Left renal cortex interstitium (tissue), 4 donors: ENCODE data around the gene POLD2. TPM values are rescaled to one million over a fixed set of nuclear protein-coding genes. Genes with fewer than 3 reads are reported as not detected.
"Not testable (repeated sequence)": the region's sequence is repeated elsewhere in the genome, so short reads cannot be mapped to it uniquely, and the experiment has no call there.

ENCODE experiments used
- DNase-seq, 4 donors: peaks; one replicate each; pipeline ENCODE4 v3.0.0-alpha.2; 2013; ENCODE audit warnings: low read depth in 4 of 4, low spot score in 2 of 4, missing footprints in 1 of 4
- polyA plus RNA-seq, 4 donors: library from polyadenylated mRNA; unstranded; fragments of 120-200 nt; gene quantifications; one replicate each; pipeline ENCODE4 v1.2.1, GENCODE V29; 2013; ENCODE audit not compliant: insufficient read length in 4 of 4

POLD2 gene
- polyA plus RNA-seq, 4 donors, result 100 to 136 (median 123) TPM

GRCh38 chr7:44139311-44140010 is 16.1 kb upstream of the POLD2 start:
- no peak for DNase-seq

DNA sequence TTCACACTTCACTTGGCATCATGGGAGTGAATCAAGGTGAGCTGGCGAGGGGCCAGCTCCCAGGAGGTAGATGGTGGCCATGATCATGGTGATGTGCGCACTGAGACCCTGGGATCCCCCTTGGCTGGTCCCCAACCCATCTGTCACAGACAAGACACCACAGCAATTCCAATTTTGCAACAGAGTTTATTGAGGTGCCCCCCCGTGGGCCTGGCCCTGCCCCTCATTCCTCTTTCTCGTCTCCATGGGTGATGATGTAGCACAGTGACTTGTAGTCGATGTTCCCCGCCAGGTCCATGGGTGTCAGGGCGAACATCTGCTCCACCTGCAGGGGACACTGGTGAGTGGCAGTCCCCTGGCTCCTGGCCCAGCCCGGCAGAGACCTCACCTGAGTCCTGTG is 15.3 kb upstream of the POLD2 start:
- no peak for DNase-seq

GRCh38 chr7:44136731-44137130 is 13.4 kb upstream of the POLD2 start:
- no peak for DNase-seq

GRCh38 chr7:44134943-44135628 is 11.7 kb upstream of the POLD2 start:
- DNase-seq, result no peak

- no peak for DNase-seq
Observed at GRCh38 chr7:44133295-44133694, 9.9 kb upstream of the POLD2 start.

- DNase-seq, result no peak
Observed at GRCh38 chr7:44132039-44132438, 8.7 kb upstream of the POLD2 start.

DNA sequence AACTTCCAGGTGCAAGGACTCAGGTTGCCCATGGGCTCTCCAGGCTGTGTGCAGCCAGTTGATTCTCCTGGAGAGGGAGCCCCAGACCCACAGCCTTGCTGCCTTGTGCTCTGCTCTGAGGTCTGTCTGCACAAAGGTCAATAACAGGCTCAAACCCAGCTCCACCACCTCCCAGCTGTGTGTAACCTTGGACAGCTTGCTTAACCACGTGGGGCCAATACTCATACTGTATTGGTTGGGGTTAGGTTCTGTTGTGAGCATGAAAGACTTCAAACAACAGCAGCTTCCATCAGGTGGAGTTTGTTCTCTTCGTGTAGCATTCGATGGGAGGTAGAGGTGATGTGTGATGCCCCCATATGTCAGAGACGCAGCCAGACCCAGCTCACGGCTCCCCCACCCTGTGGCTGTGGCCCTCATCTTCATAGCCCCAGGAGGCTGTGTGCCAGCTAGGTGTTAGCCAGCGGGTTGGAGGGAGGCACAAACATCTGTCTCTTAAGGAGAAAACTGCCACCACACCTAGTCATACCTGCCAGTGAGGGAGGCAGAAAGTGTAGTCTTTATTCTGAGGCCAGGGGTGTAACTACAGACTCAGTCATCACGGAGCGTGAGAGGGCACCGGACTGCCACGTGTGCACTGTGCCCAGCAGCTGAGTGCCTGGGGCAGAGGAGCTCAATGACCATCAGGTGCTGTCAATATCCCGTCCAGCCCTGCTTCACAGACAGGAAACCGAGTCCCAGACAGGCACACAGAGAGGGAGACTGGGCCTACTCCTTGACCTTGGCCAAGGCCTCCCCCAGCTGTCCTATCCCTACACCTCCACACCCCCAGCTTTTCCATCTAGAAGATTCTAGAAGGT is 8.1 kb upstream of the POLD2 start:
- DNase-seq, result no peak

DNA sequence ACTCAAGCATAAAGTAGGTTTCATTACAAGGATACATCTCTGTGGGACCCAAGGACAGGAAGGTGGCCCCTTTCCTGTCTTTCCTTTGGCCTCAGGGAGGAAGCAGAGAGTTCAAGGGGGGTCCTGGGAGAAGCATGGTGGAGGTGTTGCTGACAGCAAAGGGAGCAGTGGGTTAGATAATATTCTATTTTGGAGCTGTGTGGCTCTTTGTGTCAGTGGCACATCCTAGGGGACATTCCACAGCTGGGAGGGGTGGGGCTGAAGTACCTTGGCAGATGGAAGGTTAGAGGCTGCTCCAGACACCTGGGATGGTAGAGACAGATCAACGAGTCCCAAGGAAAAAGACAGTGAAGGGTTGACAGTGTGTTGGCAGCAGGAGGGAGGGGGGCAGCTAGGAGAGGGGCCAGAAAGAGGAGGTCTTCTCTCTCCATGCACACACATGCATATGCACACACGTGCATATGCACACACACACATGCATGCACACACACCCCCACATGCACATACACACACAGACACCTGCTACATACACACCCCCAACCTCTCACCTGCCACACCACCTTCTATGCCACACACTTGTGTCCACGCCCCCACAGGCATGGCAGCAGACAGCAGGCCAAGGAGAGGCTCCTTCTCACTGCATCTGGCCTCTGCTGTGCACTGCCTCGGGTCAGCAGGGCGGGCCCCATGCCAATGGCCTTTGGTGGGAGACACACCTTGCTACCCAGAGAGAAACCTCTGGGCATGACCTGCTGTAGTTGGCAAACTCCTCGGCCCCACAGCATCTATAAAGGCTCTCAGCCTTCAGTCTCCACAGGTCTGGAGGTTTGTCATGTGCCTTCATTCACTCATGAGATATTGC is 5.6 kb upstream of the POLD2 start:
- no peak for DNase-seq

GRCh38 chr7:44127161-44127560 is 3.8 kb upstream of the POLD2 start:
- no peak for DNase-seq

DNA sequence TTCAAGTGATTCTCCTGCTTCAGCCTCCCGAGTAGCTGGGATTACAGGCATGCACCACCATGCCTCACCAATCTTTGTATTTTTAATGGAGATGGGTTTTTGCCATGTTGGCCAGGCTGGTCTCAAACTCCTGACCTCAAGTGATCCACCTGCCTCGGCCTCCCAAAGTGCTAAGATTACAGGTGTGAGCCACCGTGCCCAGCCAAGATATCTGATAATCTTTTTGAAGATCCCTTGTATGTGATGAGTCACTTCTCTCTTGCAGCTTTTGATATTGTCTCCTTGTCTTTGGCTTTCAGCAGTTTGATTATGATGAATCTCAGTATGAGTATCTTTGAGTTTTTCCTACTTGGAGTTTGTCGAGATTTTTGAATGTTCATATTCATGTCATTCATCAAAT is 3.2 kb upstream of the POLD2 start:
- not testable (repeated sequence) for DNase-seq

DNA sequence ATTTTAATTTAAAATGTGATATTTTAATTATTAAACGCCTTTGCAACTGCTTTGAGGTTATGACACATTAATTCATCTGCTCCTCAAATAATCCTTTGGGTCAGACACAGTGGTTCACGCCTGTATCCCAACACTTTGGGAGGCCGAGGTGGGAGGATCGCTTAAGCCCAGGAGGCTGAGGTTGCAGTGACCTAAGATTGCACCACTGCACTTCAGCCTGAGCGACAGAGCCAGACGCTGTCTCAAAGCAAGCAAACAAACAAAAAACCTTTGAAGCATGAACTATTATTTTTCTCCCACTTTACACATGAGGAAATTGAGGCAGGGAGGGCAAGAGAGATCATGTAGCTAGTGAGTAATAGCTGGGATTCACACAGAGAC is 1.5 kb upstream of the POLD2 start:
- DNase-seq, result no peak

GRCh38 chr7:44122529-44122928 is 819 bp downstream of the POLD2 start:
- DNase-seq, result no peak

DNA sequence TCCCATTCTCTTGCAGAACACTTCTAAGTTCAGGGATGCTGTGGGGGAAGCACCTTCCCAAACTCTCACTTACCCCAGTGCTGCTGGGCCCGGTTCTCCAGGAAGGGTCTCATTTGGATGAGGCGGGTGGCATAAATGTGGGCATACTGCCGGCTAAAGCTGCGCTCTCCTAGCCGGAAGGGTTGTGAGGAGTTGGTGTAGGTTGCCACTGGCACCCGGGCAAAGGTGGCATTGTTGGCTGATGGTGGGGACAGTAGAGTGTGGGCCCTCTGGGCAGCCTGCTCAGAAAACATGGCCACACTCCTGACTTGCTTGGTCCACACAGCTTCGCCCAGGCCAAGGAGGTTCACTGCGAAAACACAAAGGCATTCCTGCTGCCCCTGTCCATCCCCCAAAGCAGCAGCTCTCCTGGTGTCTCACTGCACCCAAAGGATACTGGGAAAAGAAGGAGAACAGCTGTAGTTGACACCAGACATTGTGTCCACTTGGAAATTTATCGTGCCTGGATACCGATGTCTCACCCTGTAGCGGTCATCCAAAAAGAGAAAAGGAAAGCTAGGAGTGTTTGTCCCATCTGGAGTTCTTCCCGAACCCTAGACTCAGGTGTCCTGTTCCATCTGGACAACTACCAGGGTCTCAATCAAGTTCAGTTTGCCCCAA is 1.5 kb downstream of the POLD2 start:
- no peak for DNase-seq

- DNase-seq, result no peak
Observed at GRCh38 chr7:44120395-44120794, 3.0 kb downstream of the POLD2 start.

GRCh38 chr7:44119829-44120380 is 3.4 kb downstream of the POLD2 start:
- DNase-seq, result no peak

GRCh38 chr7:44117801-44118429 is 5.4 kb downstream of the POLD2 start:
- no peak for DNase-seq

DNA sequence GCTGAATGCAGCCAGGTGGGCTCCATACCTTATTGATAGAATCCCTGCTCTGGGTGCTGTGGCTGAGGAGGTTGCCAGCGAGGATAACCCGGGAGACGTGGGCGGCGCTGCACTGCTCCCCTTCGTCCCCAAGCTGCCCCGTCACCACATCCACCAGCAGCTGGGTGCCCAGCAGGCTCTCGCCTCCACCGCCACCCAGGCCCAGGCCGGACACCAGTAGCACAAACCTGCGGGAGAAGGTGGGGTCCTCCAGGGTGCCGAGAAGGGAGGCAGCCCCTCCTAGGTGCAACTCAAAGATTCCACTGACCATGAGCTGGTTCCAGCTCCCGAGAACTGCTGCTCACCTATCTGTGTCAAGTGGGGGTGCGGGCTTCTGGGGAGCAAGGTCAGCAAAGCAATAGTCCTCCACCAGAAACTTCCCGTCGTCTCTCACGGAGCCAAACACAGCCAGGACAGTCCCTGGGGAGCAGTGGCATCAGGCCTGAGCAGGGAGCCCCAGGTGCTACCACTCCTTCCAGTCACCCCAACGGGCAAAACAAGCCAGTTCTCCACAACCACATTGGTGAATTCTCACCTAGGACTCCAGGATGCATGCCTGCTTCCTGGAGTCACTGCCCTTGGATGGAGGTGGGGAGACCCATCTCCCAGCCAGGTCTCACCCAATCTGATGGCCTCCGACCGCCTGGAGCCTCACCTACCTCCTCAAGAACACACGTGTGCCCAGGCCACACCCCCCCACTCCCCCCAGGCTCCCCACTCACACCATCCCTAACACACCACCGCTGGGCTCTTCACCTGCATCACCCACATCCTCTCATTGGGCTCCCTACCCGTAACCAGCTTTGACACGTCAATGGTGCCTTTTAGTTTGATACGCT is 6.3 kb downstream of the POLD2 start:
- no peak for DNase-seq

- DNase-seq, result no peak
Observed at GRCh38 chr7:44116087-44116788, 7.1 kb downstream of the POLD2 start.
